ENCODE measurements around the gene KCNS1.

Gene KCNS1

DNA sequence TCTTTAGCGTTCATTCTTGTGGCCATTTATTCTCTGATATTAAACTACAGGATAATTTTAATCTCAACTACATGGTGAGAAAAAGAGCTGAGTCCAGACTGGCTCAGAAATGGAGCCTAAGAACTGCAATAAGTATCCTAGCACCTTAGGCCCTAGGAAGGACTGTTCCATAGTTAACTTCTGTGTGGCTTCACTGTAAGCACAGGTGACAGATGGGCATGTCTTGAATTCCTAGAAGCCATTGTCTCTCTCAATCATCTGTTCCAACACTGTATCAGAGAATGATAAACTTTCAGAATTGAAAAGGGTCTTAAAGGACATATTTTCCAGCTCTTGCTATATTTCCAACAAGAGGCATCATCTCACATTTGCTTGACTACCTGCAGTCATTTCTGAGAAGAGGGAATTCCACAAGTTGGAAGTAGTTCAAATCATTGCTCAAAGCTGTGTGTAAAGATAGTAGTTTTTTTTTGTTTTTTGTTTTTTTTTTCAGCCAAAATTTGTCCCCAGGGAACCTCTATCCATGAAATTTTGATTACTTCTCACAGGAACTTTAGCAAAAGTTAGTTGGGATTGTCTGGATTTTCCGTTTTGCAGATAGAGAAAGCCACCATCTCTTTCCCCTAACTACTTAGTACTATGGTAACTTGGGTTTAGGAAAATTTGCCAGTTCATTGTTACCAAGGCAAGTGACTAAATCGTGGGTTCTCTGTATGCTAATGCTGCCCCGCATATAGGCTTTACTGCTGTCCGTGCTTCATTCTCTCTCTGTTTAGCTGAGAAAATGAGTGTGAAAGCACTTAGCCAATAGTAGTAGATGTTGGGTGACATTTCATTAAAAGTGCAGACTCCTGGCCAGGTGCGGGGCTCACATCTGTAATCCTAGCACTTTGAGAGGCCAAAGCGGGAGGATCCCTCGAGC, 47.2 kb downstream of the KCNS1 start:
- Histone ChIP-seq H3K36me3 (ENCODE audit: control insufficient read depth, insufficient read depth, low read length) (no peaks in the 10 kb centered on the region), H3K4me1 (ENCODE audit: control insufficient read depth, insufficient read depth, low read length) (peaks cover 10% of the 10 kb centered on the region), H3K9ac (ENCODE audit: low read length) (no peak overlapping the region), H3K27me3 (ENCODE audit: control insufficient read depth, insufficient read depth, low read length) (no peaks in the 10 kb centered on the region), H3K4me3 (ENCODE audit: low read length) (no peak overlapping the region), H3K9me3 (ENCODE audit: control insufficient read depth, low read length) (no peaks in the 10 kb centered on the region)

DNA sequence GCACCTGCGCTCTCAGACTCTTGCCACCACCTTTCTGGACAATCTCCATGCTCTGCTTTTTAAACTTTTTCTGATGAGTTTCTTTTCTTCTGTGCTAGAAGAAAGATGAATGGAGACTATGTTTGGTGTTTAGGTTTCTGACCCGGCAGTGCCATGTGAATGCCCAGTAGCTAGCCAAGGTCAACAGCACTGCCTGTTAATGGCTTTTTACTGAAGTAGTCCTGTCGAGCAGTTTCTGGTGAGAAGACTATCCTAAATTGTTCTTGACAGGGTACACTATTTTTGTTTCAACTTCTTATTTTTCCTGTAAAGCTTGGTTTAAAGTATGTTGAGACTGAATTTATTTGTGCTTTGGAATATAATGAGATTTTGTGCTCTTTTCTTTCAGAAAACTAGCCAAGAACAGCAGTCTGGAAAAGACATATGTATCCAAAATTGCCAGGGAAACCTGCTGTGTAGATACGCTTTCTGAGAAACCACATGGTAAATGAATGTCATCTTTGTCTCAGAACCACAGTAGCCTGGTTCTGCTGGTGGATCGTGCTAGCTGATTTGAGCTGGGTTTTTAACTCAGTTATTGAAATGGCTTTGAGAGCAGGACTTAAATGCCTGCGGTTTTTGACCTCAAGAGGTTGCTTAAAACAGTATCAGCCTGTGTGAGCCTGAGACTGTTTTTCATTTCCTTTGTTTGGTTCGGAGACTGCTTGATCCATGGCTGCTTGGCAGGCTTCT, 48.1 kb downstream of the KCNS1 start:
- Histone ChIP-seq H3K27me3 (ENCODE audit: control insufficient read depth, insufficient read depth, low read length) (no peaks in the 10 kb centered on the region), H3K4me1 (ENCODE audit: control insufficient read depth, insufficient read depth, low read length) (peaks cover 10% of the 10 kb centered on the region), H3K4me3 (ENCODE audit: low read length) (no peak overlapping the region), H3K9me3 (ENCODE audit: control insufficient read depth, low read length) (no peaks in the 10 kb centered on the region), H3K9ac (ENCODE audit: low read length) (no peak overlapping the region), H3K36me3 (ENCODE audit: control insufficient read depth, insufficient read depth, low read length) (no peaks in the 10 kb centered on the region)

DNA sequence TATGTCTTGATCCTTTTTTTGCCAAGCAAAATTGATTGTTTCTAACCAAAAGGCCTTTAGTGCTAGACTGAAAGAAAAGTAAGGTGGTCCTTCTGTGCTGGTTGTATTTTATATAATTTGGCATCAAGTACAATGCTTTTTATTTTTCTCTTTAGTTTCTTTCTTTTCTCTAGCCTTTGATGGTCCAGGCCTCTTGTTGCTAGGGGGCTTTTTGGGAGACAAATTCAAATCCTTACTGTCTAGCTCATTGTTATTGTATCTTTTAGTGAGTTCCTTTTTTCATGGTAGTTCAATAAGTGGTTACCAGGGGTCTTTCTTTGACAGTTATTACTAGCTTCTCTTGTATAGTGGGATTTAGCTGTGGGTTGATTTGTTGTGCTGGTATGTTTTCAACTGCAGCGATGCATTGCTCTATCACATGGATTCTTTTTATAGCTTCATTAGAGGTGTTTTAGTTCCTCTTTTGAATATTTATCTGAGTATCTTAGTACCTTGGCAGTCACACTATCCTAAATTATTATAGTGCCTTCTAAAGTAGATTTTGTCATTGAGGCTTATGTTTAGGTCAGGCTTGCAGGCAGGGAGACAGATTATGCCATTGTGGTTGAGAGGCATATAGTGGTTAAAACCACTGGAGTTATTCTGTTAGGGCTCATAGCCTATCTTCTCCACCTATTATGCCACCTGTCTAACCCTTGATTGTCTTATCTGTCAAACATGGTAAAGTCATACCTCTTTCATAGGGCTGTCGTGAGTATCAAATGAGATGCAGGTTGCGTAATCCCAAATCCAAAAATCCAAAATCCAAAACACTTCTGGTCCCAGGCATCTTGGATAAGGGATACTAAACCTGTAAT, 49.5 kb downstream of the KCNS1 start:
- Histone ChIP-seq H3K9ac (ENCODE audit: low read length) (no peak overlapping the region), H3K36me3 (ENCODE audit: control insufficient read depth, insufficient read depth, low read length) (no peaks in the 10 kb centered on the region), H3K4me1 (ENCODE audit: control insufficient read depth, insufficient read depth, low read length) (peaks cover 3% of the 10 kb centered on the region), H3K9me3 (ENCODE audit: control insufficient read depth, low read length) (no peaks in the 10 kb centered on the region), H3K4me3 (ENCODE audit: low read length) (no peak overlapping the region), H3K27me3 (ENCODE audit: control insufficient read depth, insufficient read depth, low read length) (no peaks in the 10 kb centered on the region)

DNA sequence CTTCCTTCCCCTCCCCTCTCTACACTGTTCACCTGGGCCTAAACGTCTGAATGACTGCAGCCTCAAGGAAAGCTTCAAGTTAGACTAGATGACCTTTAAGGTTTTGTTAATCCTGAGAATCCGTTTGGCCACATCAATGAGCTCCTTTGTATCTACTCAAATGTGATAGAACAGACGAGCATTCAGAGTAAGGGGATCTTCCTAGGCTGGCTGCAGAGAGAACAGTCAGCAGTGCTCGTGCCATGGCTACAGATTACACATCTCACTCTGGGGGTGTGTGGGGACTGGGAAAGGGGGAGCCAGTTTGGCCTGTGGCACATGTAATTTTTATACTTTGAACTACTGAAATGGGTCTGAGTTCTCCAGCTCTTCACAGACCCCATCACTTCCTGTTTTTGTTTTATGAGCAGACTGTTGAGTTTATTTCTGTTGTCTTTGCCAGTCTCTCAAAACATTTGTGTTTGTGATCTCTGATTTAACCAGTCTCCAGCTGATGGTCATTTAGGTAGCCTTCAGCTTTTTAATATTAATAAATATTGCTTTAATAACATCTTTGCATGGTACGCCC, 50.9 kb downstream of the KCNS1 start:
- no peaks in the 10 kb centered on the region for H3K9me3 ChIP-seq (ENCODE audit: control insufficient read depth, low read length)
- no peaks in the 10 kb centered on the region for H3K27me3 ChIP-seq (ENCODE audit: control insufficient read depth, insufficient read depth, low read length)
- H3K4me1 ChIP-seq (ENCODE audit: control insufficient read depth, insufficient read depth, low read length), result no peaks in the 10 kb centered on the region
- H3K9ac ChIP-seq (ENCODE audit: low read length), result no peak overlapping the region
- H3K36me3 ChIP-seq (ENCODE audit: control insufficient read depth, insufficient read depth, low read length), result no peaks in the 10 kb centered on the region
- H3K4me3 ChIP-seq (ENCODE audit: low read length), result no peak overlapping the region

DNA sequence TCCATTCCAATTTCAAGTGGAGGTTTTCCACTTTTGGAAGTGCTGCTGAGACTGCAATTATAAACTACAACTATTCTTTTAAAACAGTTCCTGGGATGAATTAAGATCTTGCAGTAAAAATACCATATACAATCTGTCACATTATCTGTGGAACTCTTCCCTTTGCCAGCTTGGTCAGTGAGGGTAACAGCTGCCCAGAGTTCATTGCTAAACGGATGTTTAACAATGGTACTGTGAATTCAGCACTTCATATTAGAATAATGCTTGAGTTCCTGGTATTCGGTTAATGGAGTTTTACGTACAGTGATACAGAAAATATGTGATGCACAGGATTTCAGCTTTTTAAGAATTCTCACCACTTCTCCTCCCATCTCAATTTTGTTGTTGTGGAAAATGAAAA, 51.5 kb downstream of the KCNS1 start:
- Histone ChIP-seq H3K9ac (ENCODE audit: low read length) (no peak overlapping the region), H3K4me1 (ENCODE audit: control insufficient read depth, insufficient read depth, low read length) (no peaks in the 10 kb centered on the region), H3K36me3 (ENCODE audit: control insufficient read depth, insufficient read depth, low read length) (no peaks in the 10 kb centered on the region), H3K4me3 (ENCODE audit: low read length) (no peak overlapping the region), H3K27me3 (ENCODE audit: control insufficient read depth, insufficient read depth, low read length) (no peaks in the 10 kb centered on the region), H3K9me3 (ENCODE audit: control insufficient read depth, low read length) (no peaks in the 10 kb centered on the region)

DNA sequence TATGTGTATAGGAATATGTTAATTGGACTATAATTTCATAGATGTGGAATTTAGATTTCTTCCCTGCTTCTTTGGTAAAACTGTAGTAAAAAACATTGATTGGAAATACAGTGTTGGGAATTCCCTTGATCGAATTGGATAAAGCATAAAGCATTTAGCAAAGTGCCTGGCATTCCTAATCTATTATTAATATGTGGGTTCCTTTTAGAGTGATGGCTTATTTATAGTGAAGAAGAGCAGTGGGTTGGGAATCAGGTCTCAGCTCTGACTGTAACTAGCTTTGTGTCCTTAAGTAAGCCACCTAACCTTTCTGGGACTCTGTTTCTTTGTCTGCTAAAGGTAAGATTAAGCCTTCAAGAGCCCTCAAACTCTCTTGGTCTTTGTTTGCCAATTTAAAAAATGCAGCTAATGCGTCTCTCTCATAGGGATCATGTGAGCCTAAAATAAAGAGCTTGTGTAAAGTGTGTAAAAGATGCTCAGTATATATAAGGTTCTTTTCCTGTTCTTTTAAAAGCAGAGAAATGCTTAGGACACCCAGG, 53.3 kb downstream of the KCNS1 start:
- no peak overlapping the region for H3K4me3 ChIP-seq (ENCODE audit: low read length)
- no peaks in the 10 kb centered on the region for H3K4me1 ChIP-seq (ENCODE audit: control insufficient read depth, insufficient read depth, low read length)
- H3K36me3 ChIP-seq (ENCODE audit: control insufficient read depth, insufficient read depth, low read length), result no peaks in the 10 kb centered on the region
- no peaks in the 10 kb centered on the region for H3K27me3 ChIP-seq (ENCODE audit: control insufficient read depth, insufficient read depth, low read length)
- no peaks in the 10 kb centered on the region for H3K9me3 ChIP-seq (ENCODE audit: control insufficient read depth, low read length)
- H3K9ac ChIP-seq (ENCODE audit: low read length), result no peak overlapping the region

DNA sequence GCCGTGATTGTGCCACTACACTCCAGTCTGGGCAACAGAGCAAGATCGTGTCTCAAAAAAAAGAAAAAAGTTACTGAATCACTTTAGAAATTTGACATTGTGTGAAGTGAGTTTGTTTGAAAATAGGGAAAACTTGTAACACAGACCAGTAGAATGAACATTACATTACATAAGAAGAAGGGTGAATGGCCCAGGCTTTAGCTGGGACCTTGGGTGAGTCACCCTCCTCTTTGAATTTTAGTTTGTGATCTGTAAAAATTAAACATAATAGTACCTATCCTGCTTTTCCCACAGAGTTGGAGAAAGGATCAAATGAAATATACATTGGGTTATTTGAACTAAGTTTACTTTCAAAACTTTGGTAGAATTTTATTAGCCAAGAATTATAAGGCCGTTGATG, 56.3 kb downstream of the KCNS1 start:
- H3K4me3 ChIP-seq (ENCODE audit: low read length), result no peak overlapping the region
- no peaks in the 10 kb centered on the region for H3K36me3 ChIP-seq (ENCODE audit: control insufficient read depth, insufficient read depth, low read length)
- H3K27me3 ChIP-seq (ENCODE audit: control insufficient read depth, insufficient read depth, low read length), result no peaks in the 10 kb centered on the region
- no peaks in the 10 kb centered on the region for H3K4me1 ChIP-seq (ENCODE audit: control insufficient read depth, insufficient read depth, low read length)
- H3K9ac ChIP-seq (ENCODE audit: low read length), result no peak overlapping the region
- no peaks in the 10 kb centered on the region for H3K9me3 ChIP-seq (ENCODE audit: control insufficient read depth, low read length)

DNA sequence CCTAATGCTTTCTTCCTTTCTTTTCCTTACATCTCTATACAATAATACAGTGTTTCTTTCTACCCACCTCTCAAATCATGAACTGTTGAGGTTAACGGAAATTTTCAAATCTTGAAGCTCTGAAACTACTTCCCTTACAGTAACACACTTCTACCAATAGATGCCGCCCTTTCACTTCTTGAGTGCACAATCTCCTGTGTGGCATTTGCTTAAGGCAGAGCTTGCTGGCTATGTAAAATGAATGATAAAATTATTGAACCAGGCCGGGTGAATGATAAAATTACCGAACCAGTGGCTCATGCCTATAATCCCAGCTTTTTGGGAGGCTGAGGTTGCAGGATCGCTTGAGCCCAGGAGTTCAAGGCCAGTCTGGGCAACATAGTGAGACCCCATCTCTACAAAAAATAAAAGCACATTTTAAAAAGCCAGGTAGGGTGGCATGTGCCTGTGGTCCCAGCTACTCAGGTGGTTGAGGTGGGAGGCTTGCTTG, 56.8 kb downstream of the KCNS1 start:
- Histone ChIP-seq H3K36me3 (ENCODE audit: control insufficient read depth, insufficient read depth, low read length) (no peaks in the 10 kb centered on the region), H3K4me1 (ENCODE audit: control insufficient read depth, insufficient read depth, low read length) (no peaks in the 10 kb centered on the region), H3K4me3 (ENCODE audit: low read length) (no peak overlapping the region), H3K9me3 (ENCODE audit: control insufficient read depth, low read length) (no peaks in the 10 kb centered on the region), H3K27me3 (ENCODE audit: control insufficient read depth, insufficient read depth, low read length) (no peaks in the 10 kb centered on the region), H3K9ac (ENCODE audit: low read length) (no peak overlapping the region)

DNA sequence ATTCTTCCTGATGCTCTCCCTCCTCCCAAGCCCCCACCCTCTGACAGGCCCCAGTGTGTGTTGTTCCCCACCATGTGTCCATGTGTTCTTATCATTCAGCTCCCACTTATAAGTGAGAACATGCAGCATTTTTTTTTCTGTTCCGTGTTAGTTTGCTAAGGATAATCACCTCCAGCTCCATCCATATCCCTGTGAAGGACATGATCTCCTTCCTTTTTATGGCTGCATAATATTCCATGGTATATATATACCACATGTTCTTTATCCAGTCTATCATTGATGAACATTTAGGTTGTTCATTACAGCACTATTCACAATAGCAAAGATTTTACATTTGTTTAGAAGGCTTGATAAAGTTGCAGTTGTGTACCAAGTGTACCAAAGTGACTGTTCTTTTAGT, 57.9 kb downstream of the KCNS1 start:
- Histone ChIP-seq H3K9me3 (ENCODE audit: control insufficient read depth, low read length) (no peaks in the 10 kb centered on the region), H3K4me1 (ENCODE audit: control insufficient read depth, insufficient read depth, low read length) (no peaks in the 10 kb centered on the region), H3K9ac (ENCODE audit: low read length) (no peak overlapping the region), H3K4me3 (ENCODE audit: low read length) (no peak overlapping the region), H3K36me3 (ENCODE audit: control insufficient read depth, insufficient read depth, low read length) (no peaks in the 10 kb centered on the region), H3K27me3 (ENCODE audit: control insufficient read depth, insufficient read depth, low read length) (no peaks in the 10 kb centered on the region)

Data from mucosa of stomach (tissue), 1 donor.